SK-N-SH (cell line): Measurements from ENCODE around the gene ZP1. TPM values are rescaled to one million over a fixed set of nuclear protein-coding genes. Genes with fewer than 3 reads are reported as not detected.

Experiments
- CTCF ChIA-PET: fragments of 300-600, 350-600 bp; formaldehyde crosslinking; extraction: SDS; loops from one replicate; lab custom pipeline; 2021; lab: Yijun Ruan, JAX
- POLR2A ChIA-PET: fragments of 350-600 bp; sonication (Branson Sonifier 250); formaldehyde crosslinking; extraction: SDS; loops from one replicate; lab custom pipeline; 2020; ENCODE audit warnings: antibody characterized with exemption, inconsistent platforms; lab: Yijun Ruan, JAX
- DNase-seq: peaks from one replicate; pipeline ENCODE4 v3.0.0; 2012
- H2AFZ ChIP-seq: fragments of 200-600 bp; sonication (generic); 2 replicates; pipeline ENCODE4 v1.8.1; 2016; ENCODE audit warnings: antibody characterized with exemption, mild to moderate bottlenecking, low read depth
- H3F3A ChIP-seq: fragments of 200-600 bp; sonication (generic); replicated peaks from 2 replicates; pipeline ENCODE3; 2016; ENCODE audit warnings: antibody characterized with exemption, mild to moderate bottlenecking; ENCODE audit not compliant: insufficient read depth
- H3K27ac ChIP-seq, 2 experiments: fragments of 200-500 bp in 1 of 2; fragments of 200-600 bp in 1 of 2; sonication (Bioruptor generic) in 1 of 2; sonication (generic), shearing (Covaris generic) in 1 of 2; 2 replicates each; pipeline versions ENCODE4 v1.5.1 to v1.6.1; 2014 to 2016; ENCODE audit warnings: low read depth in 2 of 2, inconsistent platforms in 1 of 2, low read length in 1 of 2, mild to moderate bottlenecking in 1 of 2, mixed read lengths in 1 of 2
- H3K27me3 ChIP-seq: fragments of 200-600 bp; sonication (generic), shearing (Covaris generic); 2 replicates; pipeline ENCODE4 v1.6.1; 2016; ENCODE audit warnings: mixed run types; ENCODE audit not compliant: insufficient read depth
- H3K36me3 ChIP-seq, 2 experiments: fragments of 200-500 bp in 1 of 2; fragments of 200-600 bp in 1 of 2; sonication (Bioruptor generic) in 1 of 2; sonication (generic) in 1 of 2; replicated peaks in 1 of 2; 2 replicates each; pipeline versions ENCODE3 to v1.5.1; 2014 to 2016; ENCODE audit warnings: low read length in 1 of 2, mild to moderate bottlenecking in 1 of 2; ENCODE audit not compliant: insufficient read depth in 2 of 2, control insufficient read depth in 1 of 2
- H3K4me1 ChIP-seq, 2 experiments: fragments of 200-500 bp in 1 of 2; fragments of 200-600 bp in 1 of 2; sonication (Bioruptor generic) in 1 of 2; sonication (generic), shearing (Covaris generic) in 1 of 2; 2 replicates each; pipeline versions ENCODE4 v1.5.1 to v1.6.1; 2014 to 2016; ENCODE audit warnings: low read depth in 1 of 2, low read length in 1 of 2, mixed run types in 1 of 2; ENCODE audit not compliant: insufficient read depth in 2 of 2, control insufficient read depth in 1 of 2
- H3K4me2 ChIP-seq: fragments of 200-600 bp; sonication (generic), shearing (Covaris generic); 2 replicates; pipeline ENCODE4 v1.6.1; 2017; ENCODE audit warnings: mixed run types
- H3K4me3 ChIP-seq, 2 experiments: fragments of 200-500 bp in 1 of 2; fragments of 200-600 bp in 1 of 2; sonication (Bioruptor generic) in 1 of 2; sonication (generic), shearing (Covaris generic) in 1 of 2; 2 replicates each; pipeline versions ENCODE4 v1.5.1 to v1.8.1; 2014 to 2016; ENCODE audit warnings: low read depth in 2 of 2, inconsistent platforms in 1 of 2, low read length in 1 of 2, mild to moderate bottlenecking in 1 of 2, mixed read lengths in 1 of 2, moderate library complexity in 1 of 2
- H3K79me2 ChIP-seq: fragments of 200-600 bp; sonication (generic); 2 replicates; pipeline ENCODE4 v1.8.1; 2017; ENCODE audit warnings: mild to moderate bottlenecking; ENCODE audit not compliant: insufficient read depth
- H3K9ac ChIP-seq: fragments of 200-600 bp; sonication (generic); 2 replicates; pipeline ENCODE4 v1.6.1; 2017; ENCODE audit warnings: mixed run types
- H3K9me2 ChIP-seq: fragments of 200-600 bp; sonication (generic); 2 replicates; pipeline ENCODE4 v1.6.1; 2017; ENCODE audit warnings: mixed run types
- H3K9me3 ChIP-seq: fragments of 200-600 bp; sonication (generic); 2 replicates; pipeline ENCODE4 v1.6.1; 2017; ENCODE audit warnings: mixed run types, mild to moderate bottlenecking, moderate library complexity
- H4K20me1 ChIP-seq: fragments of 200-600 bp; sonication (generic); 2 replicates; pipeline ENCODE4 v1.6.1; 2017; ENCODE audit warnings: mild to moderate bottlenecking, mixed run types; ENCODE audit not compliant: insufficient read depth
- CHD2 ChIP-seq: fragments of 150-350 bp; IDR thresholded peaks from 2 replicates; pipeline ENCODE4 v1.6.1; 2018; ENCODE audit warnings: low read length; ENCODE audit not compliant: partially characterized antibody
- CTCF ChIP-seq: fragments of 200-600 bp; sonication (generic); IDR thresholded peaks from 2 replicates; pipeline ENCODE4 v1.6.1; 2017; ENCODE audit warnings: antibody characterized with exemption, mild to moderate bottlenecking, moderate library complexity
- EZH2phosphoT487 ChIP-seq: fragments of 200-600 bp; sonication (generic); IDR thresholded peaks from 2 replicates; pipeline ENCODE4 v1.6.1; 2017; ENCODE audit warnings: low read depth, mixed run types, mild to moderate bottlenecking, antibody characterized with exemption, moderate library complexity, borderline replicate concordance
- FOSL2 ChIP-seq: IDR thresholded peaks from 2 replicates; pipeline ENCODE4 v1.4.0; 2012; ENCODE audit warnings: low read depth, mild to moderate bottlenecking, moderate library complexity, borderline replicate concordance
- FOXM1 ChIP-seq: IDR thresholded peaks from 2 replicates; pipeline ENCODE4 v1.4.0; 2012; ENCODE audit warnings: low read depth, mild to moderate bottlenecking
- GATA2 ChIP-seq: sonication (generic); formaldehyde crosslinking; IDR thresholded peaks from 2 replicates; pipeline ENCODE4 v1.5.0; 2020; ENCODE audit warnings: mild to moderate bottlenecking, missing genetic modification reagents
- IRF3 ChIP-seq: fragments of 150-350 bp; IDR thresholded peaks from 2 replicates; pipeline ENCODE4 v1.6.1; 2016; ENCODE audit warnings: mild to moderate bottlenecking, low read depth, low read length
- JUND ChIP-seq: IDR thresholded peaks from 2 replicates; pipeline ENCODE4 v1.4.0; 2012
- MEF2A ChIP-seq: IDR thresholded peaks from 2 replicates; pipeline ENCODE4 v1.4.0; 2012; ENCODE audit warnings: low read depth, borderline replicate concordance
- MXI1 ChIP-seq: IDR thresholded peaks from 2 replicates; pipeline ENCODE4 v1.6.1; 2012; ENCODE audit warnings: mild to moderate bottlenecking, low read depth, low read length, improper control_type of control experiment
- POLR2AphosphoS5 ChIP-seq: IDR thresholded peaks from 2 replicates; pipeline ENCODE4 v1.6.1; 2012; ENCODE audit warnings: low read depth, low read length
- REST ChIP-seq: IDR thresholded peaks from 2 replicates; pipeline ENCODE4 v1.6.1; 2012; ENCODE audit warnings: mild to moderate bottlenecking, low read depth, low read length, moderate library complexity
- RXRA ChIP-seq: IDR thresholded peaks from 2 replicates; pipeline ENCODE4 v1.4.0; 2012; ENCODE audit warnings: low read depth, mild to moderate bottlenecking, borderline replicate concordance
- TEAD4 ChIP-seq: IDR thresholded peaks from 2 replicates; pipeline ENCODE4 v1.4.0; 2012; ENCODE audit warnings: mild to moderate bottlenecking, borderline replicate concordance; ENCODE audit not compliant: insufficient read depth
- USF1 ChIP-seq: IDR thresholded peaks from 2 replicates; pipeline ENCODE4 v1.4.0; 2012; ENCODE audit warnings: low read depth, borderline replicate concordance
- YY1 ChIP-seq: IDR thresholded peaks from 2 replicates; pipeline ENCODE4 v1.4.0; 2012; ENCODE audit warnings: low read depth, mild to moderate bottlenecking
- WGBS: methylation state at CpG from one replicate; pipeline ENCODE4 v1.1.6; 2017; ENCODE audit warnings: low lambda C conversion rate; 5-methylcytosine and 5-hydroxymethylcytosine counted together
- polyA plus RNA-seq, 3 experiments: library from polyadenylated mRNA; depleted of rRNA; stranded (reverse); fragments of >200 nt; gene quantifications; 2 replicates each; pipeline ENCODE4 v1.2.3, GENCODE V29; 2012

Gene ZP1
- polyA plus RNA-seq, 1 of the 3 experiments (the other 2 are of a cell fraction): not detected

- peak; percentile 97 for TF ChIP-seq YY1
- TF ChIP-seq CHD2: peak; percentile 92
- TF ChIP-seq REST: 0 out of 2 replicates have a peak, but pooled peaks have one; percentile 24
- TF ChIP-seq POLR2AphosphoS5: peak; percentile 74; the same call in 1 of the 2 replicates
- TF ChIP-seq EZH2phosphoT487: no peak
- no peak for TF ChIP-seq IRF3
These were observed 25.3 kb upstream of the ZP1 start, which contains the start of gene CCDC86 (continued) for GRCh38 chr11:60841797-60842667.

GRCh38 chr11:60842668-60843600, 24.4 kb upstream of the ZP1 start:
- no peaks in the 10 kb centered on the region for H3K9me3 ChIP-seq
- H3K4me1 ChIP-seq: peaks cover 0 to 34% of the 10 kb centered on the region in 2 experiments; a peak in 3 of 4 replicates
- 6% methylated on average over 20 of the region's 23 CpGs for WGBS
- H3K9me2 ChIP-seq: no peaks in the 10 kb centered on the region
- ChIA-PET CTCF (interaction anchor here (1.1 to 23.7 kb wide), 4 partner anchors 12 to 53 kb away, joined by 4 to 550 read pairs (median 14); partner anchors contain the start of gene PRPF19), POLR2A (interaction anchor here (0.8 kb wide), 1 partner anchor 10 kb away, joined by 3 read pairs; no protein-coding TSS in a partner anchor)
- H3K27ac ChIP-seq: no peak overlapping the region; a peak in 1 of 4 replicates
- no peak for TF ChIP-seq EZH2phosphoT487
- TF ChIP-seq FOXM1: no peak
- no peak for TF ChIP-seq POLR2AphosphoS5
- no peak for TF ChIP-seq CTCF
- no peak for TF ChIP-seq JUND
- no peak for TF ChIP-seq RXRA
- TF ChIP-seq FOSL2: no peak
- no peak for TF ChIP-seq IRF3
- no peak for TF ChIP-seq CHD2
- no peak for TF ChIP-seq MEF2A
- TF ChIP-seq USF1: no peak
- TF ChIP-seq TEAD4: no peak
- TF ChIP-seq GATA2 (CRISPR knock-in tag): no peak
- TF ChIP-seq MXI1: no peak
- H3K79me2 ChIP-seq: peaks cover 44% of the 10 kb centered on the region
- DNase-seq: no peak
- peak overlapping the region; percentile 89 for H3K4me2 ChIP-seq
- H3K4me3 ChIP-seq: peak overlapping the region; percentile 85 to 98
- peaks cover 0 to 4% of the 10 kb centered on the region in 2 experiments for H3K36me3 ChIP-seq
- H3K9ac ChIP-seq: peak overlapping the region; percentile 84
- no peaks in the 10 kb centered on the region for H3F3A ChIP-seq
- no peaks in the 10 kb centered on the region; the same call in 1 of the 2 replicates for H4K20me1 ChIP-seq
- H3K27me3 ChIP-seq: no peaks in the 10 kb centered on the region
- H2AFZ ChIP-seq: peak overlapping the region; percentile 94
